GM12878 (cell line): ENCODE measurements around the gene COL23A1. TPM values are rescaled to one million over a fixed set of nuclear protein-coding genes. Genes with fewer than 3 reads are reported as not detected.

Source experiments
- ATAC-seq: fragments of 200-7000 bp; cut with Tn5 transposase; 3 replicates; pipeline ENCODE4 v1.9.1; 2020; ENCODE audit warnings: mild to moderate bottlenecking, moderate library complexity
- BruUV-seq: library from RNA; stranded (reverse); fragments of 400-500 nt; replicated peaks from 2 replicates; lab custom pipeline; 2021; lab: Mats Ljungman, UMichigan
- CTCF ChIA-PET: fragments of 300-600 bp; sonication (Branson Sonifier 250); formaldehyde crosslinking; extraction: SDS; loops from one replicate; lab custom pipeline; 2021; ENCODE audit warnings: inconsistent platforms; lab: Yijun Ruan, JAX
- POLR2A ChIA-PET: fragments of 350-600 bp; formaldehyde crosslinking; extraction: SDS; loops from one replicate; lab custom pipeline; 2021; ENCODE audit warnings: inconsistent platforms; lab: Charles Lee
- RAD21 ChIA-PET: fragments of 300-600 bp; sonication (Branson Sonifier 250); formaldehyde crosslinking; loops from one replicate; lab custom pipeline; 2023; ENCODE audit warnings: antibody characterized with exemption; ENCODE audit not compliant: unreplicated experiment; lab: Charles Lee
- SMC1A ChIA-PET: fragments of 300-600 bp; sonication (Branson Sonifier 250); formaldehyde crosslinking; loops from one replicate; lab custom pipeline; 2023; ENCODE audit not compliant: unreplicated experiment, uncharacterized antibody; lab: Charles Lee
- DNase-seq: peaks from one replicate; pipeline ENCODE4 v3.0.0-alpha.2; 2011; ENCODE audit warnings: low read depth, low spot score
- FAIRE-seq: peaks from 3 replicates; lab custom pipeline; 2011; peaks lifted over from hg19 to GRCh38; lab: Jason Lieb, UNC
- H2AFZ ChIP-seq: 2 replicates; pipeline ENCODE4 v1.6.0; 2011; ENCODE audit warnings: low read depth, low read length, control low read depth; ENCODE audit not compliant: control insufficient read depth
- H3K27ac ChIP-seq: 2 replicates; pipeline ENCODE4 v1.5.1; 2011; ENCODE audit warnings: control low read depth; ENCODE audit not compliant: control insufficient read depth, insufficient read depth
- H3K27me3 ChIP-seq, 2 experiments: replicated peaks in 1 of 2; 2 replicates each; pipeline versions ENCODE4 v1.6.0 to v1.6.1; 2011; ENCODE audit warnings: low read length in 1 of 2; ENCODE audit not compliant: control insufficient read depth in 2 of 2, insufficient read depth in 2 of 2
- H3K36me3 ChIP-seq, 2 experiments: 2 replicates each; pipeline ENCODE4 v1.5.1; 2011; ENCODE audit warnings: low read length in 1 of 2; ENCODE audit not compliant: control insufficient read depth in 2 of 2, insufficient read depth in 2 of 2
- H3K4me1 ChIP-seq: 2 replicates; pipeline ENCODE4 v1.6.1; 2011; ENCODE audit warnings: mild to moderate bottlenecking, low read length, moderate library complexity, mixed read lengths; ENCODE audit not compliant: control insufficient read depth, insufficient read depth
- H3K4me2 ChIP-seq: 2 replicates; pipeline ENCODE4 v1.6.0; 2011; ENCODE audit warnings: control low read depth; ENCODE audit not compliant: control insufficient read depth, insufficient read depth
- H3K4me3 ChIP-seq: fragments of 200-600 bp; sonication (generic); 2 replicates; pipeline ENCODE4 v1.5.1; 2016
- H3K79me2 ChIP-seq: 2 replicates; pipeline ENCODE4 v1.6.0; 2011; ENCODE audit warnings: low read length; ENCODE audit not compliant: control insufficient read depth, insufficient read depth
- H3K9ac ChIP-seq: 2 replicates; pipeline ENCODE4 v1.8.0; 2011; ENCODE audit warnings: low read length, control low read depth, mixed read lengths; ENCODE audit not compliant: control insufficient read depth, insufficient read depth
- H3K9me3 ChIP-seq: replicated peaks from 3 replicates; pipeline ENCODE4 v1.5.1; 2011; ENCODE audit warnings: mild to moderate bottlenecking, low read length; ENCODE audit not compliant: control insufficient read depth, insufficient read depth
- H4K20me1 ChIP-seq: 2 replicates; pipeline ENCODE4 v1.6.0; 2011; ENCODE audit not compliant: control insufficient read depth, insufficient read depth
- BCLAF1 ChIP-seq: fragments of 450-650 bp; IDR thresholded peaks from 2 replicates; pipeline ENCODE4 v1.6.1; 2017; ENCODE audit warnings: antibody characterized with exemption, mild to moderate bottlenecking, moderate library complexity
- CBX3 ChIP-seq: fragments of 200-600 bp; sonication (generic); IDR thresholded peaks from 2 replicates; pipeline ENCODE4 v1.6.1; 2016; ENCODE audit warnings: low read depth, borderline replicate concordance
- CHD2 ChIP-seq: IDR thresholded peaks from 2 replicates; pipeline ENCODE4 v1.6.1; 2011; ENCODE audit warnings: low read depth, low read length, improper control_type of control experiment, borderline replicate concordance
- CREM ChIP-seq: IDR thresholded peaks from 2 replicates; pipeline ENCODE4 v1.6.1; 2014; ENCODE audit warnings: antibody characterized with exemption, low read depth
- EZH2 ChIP-seq: IDR thresholded peaks from 2 replicates; pipeline ENCODE4 v1.6.1; 2012; ENCODE audit warnings: low read depth, mild to moderate bottlenecking, control low read depth, inconsistent platforms, low read length, borderline replicate concordance; ENCODE audit not compliant: control insufficient read depth
- GATAD2B ChIP-seq: fragments of 450-650 bp; conservative IDR thresholded peaks from 2 replicates; pipeline ENCODE4 v1.6.1; 2017; ENCODE audit warnings: low read depth, mild to moderate bottlenecking, moderate library complexity
- IRF5 ChIP-seq: fragments of 450-650 bp; IDR thresholded peaks from 2 replicates; pipeline ENCODE4 v1.6.1; 2017; ENCODE audit warnings: borderline replicate concordance
- MEF2B ChIP-seq: fragments of 450-650 bp; IDR thresholded peaks from 2 replicates; pipeline ENCODE4 v1.6.1; 2018; ENCODE audit warnings: mild to moderate bottlenecking, moderate library complexity; ENCODE audit not compliant: partially characterized antibody, poor library complexity, severe bottlenecking
- MTA3 ChIP-seq: IDR thresholded peaks from 2 replicates; pipeline ENCODE4 v1.6.1; 2012; ENCODE audit warnings: low read length, inconsistent platforms, borderline replicate concordance
- MYB ChIP-seq: fragments of 150-350 bp; IDR thresholded peaks from 2 replicates; pipeline ENCODE4 v1.6.1; 2014; ENCODE audit warnings: mild to moderate bottlenecking, low read depth, low read length, borderline replicate concordance
- NR2C1 ChIP-seq: fragments of 450-650 bp; IDR thresholded peaks from 2 replicates; pipeline ENCODE4 v1.6.1; 2017; ENCODE audit warnings: antibody characterized with exemption, mild to moderate bottlenecking, moderate library complexity
- PBX3 ChIP-seq: IDR thresholded peaks from 2 replicates; pipeline ENCODE4 v1.6.1; 2011; ENCODE audit warnings: mild to moderate bottlenecking, low read depth, low read length, moderate library complexity; ENCODE audit not compliant: insufficient replicate concordance
- RBBP5 ChIP-seq: fragments of 200-600 bp; sonication (generic); conservative IDR thresholded peaks from 2 replicates; pipeline ENCODE4 v1.6.1; 2016
- RCOR1 ChIP-seq: conservative IDR thresholded peaks from 2 replicates; pipeline ENCODE4 v1.6.1; 2012; ENCODE audit warnings: low read depth, low read length, improper control_type of control experiment
- RFX5 ChIP-seq: IDR thresholded peaks from 2 replicates; pipeline ENCODE4 v1.6.1; 2011; ENCODE audit warnings: low read depth, low read length, improper control_type of control experiment
- RUNX3 ChIP-seq: IDR thresholded peaks from 2 replicates; pipeline ENCODE4 v1.6.1; 2012; ENCODE audit warnings: low read length, inconsistent platforms
- SIX5 ChIP-seq: IDR thresholded peaks from 2 replicates; pipeline ENCODE4 v1.6.1; 2011; ENCODE audit warnings: mild to moderate bottlenecking, low read depth, low read length, moderate library complexity; ENCODE audit not compliant: severe bottlenecking
- WGBS: methylation state at CpG from one replicate; pipeline ENCODE4 v1.1.6; 2016; ENCODE audit warnings: low lambda C conversion rate; ENCODE audit not compliant: insufficient replicate concordance, insufficient coverage; ENCODE audit errors: missing lambda C conversion rate; 5-methylcytosine and 5-hydroxymethylcytosine counted together
- in situ Hi-C: fragments of 300-500 bp; cut with MboI; formaldehyde crosslinking; loops from 9 replicates; pipeline ENCODE4 v1.14.3; 2018; ENCODE audit warnings: mixed read lengths
- intact Hi-C: fragments of 100-400 bp; cut with micrococcal nuclease; formaldehyde crosslinking; loops from one replicate; pipeline ENCODE4 v1.14.2; 2022; ENCODE audit not compliant: unreplicated experiment
- polyA plus RNA-seq, 11 experiments: library from polyadenylated mRNA; depleted of rRNA in 4 of 11; unstranded in 6 of 11; stranded (reverse) in 5 of 11; fragments of >200 nt; fragmentation: Nextera tagmentation in 4 of 11; fragmentation: Illumina TruSeq in 1 of 11; extraction: Ambion mirVana in 4 of 11; extraction: Trizol in 1 of 11; gene quantifications; 1 replicate in 1 of 11; 2 replicates in 10 of 11; pipeline versions ENCODE4 v1.2.1 to v1.2.3, GENCODE V29; 2011 to 2016; ENCODE audit warnings: inconsistent platforms in 2 of 11, missing spikeins in 2 of 11, low read depth in 1 of 11
- total RNA-seq, 4 experiments: library from RNA; depleted of rRNA in 3 of 4; stranded (reverse); fragments of >200 nt in 3 of 4; fragmentation: Illumina TruSeq in 1 of 4; extraction: Trizol in 1 of 4; gene quantifications; 2 replicates each; pipeline versions ENCODE4 v1.2.1 to v1.2.3, GENCODE V29; 2013 to 2021

The COL23A1 gene
- total and polyA plus RNA-seq, 10 of the 15 experiments (the other 5 are each of a cell fraction or from before 2014, with no cell fraction given) = 0.03 to 0.83 (median 0.09) TPM; not detected in 5

GRCh38 chr5:178199581-178200434, 390.4 kb downstream of the COL23A1 start (continued):
- no peak for TF ChIP-seq NR2C1
- no peak for TF ChIP-seq CHD2
- no peak for TF ChIP-seq MYB

- ATAC-seq = no peak
- RAD21 ChIA-PET = no interaction called here
- no peak for TF ChIP-seq MTA3
- TF ChIP-seq IRF5 = no peak
- TF ChIP-seq MEF2B = no peak
- no peak for TF ChIP-seq RUNX3
- no peak for TF ChIP-seq SIX5
- TF ChIP-seq RFX5 = no peak
- TF ChIP-seq GATAD2B = no peak
- no peak for TF ChIP-seq BCLAF1
- no peak for TF ChIP-seq EZH2
- TF ChIP-seq CBX3 = no peak
- TF ChIP-seq RCOR1 = no peak
- TF ChIP-seq RBBP5 = no peak
- no peak for TF ChIP-seq CREM
- TF ChIP-seq PBX3 = no peak
- H3K4me2 ChIP-seq = no peak overlapping the region
- in situ Hi-C loops = no loop called here
- no peak overlapping the region for H3K4me3 ChIP-seq
- CTCF ChIA-PET = no interaction called here
- H3K79me2 ChIP-seq = peaks cover under 1% of the 10 kb centered on the region
- no peaks in the 10 kb centered on the region for H3K4me1 ChIP-seq
- no peaks in the 10 kb centered on the region for H3K9me3 ChIP-seq
- no TSS peak for BruUV-seq
- intact Hi-C loops = no loop called here
- SMC1A ChIA-PET = no interaction called here
- 55% methylated on average over 11 of the region's 11 CpGs for WGBS
- no peak overlapping the region for H2AFZ ChIP-seq
- no peaks in the 10 kb centered on the region for H4K20me1 ChIP-seq
- H3K9ac ChIP-seq = no peak overlapping the region
- H3K36me3 ChIP-seq = no peaks in the 10 kb centered on the region
- no peak for FAIRE-seq
- POLR2A ChIA-PET = no interaction called here
- H3K27me3 ChIP-seq = peaks cover 0 to 3% of the 10 kb centered on the region in 2 experiments; a peak in 3 of 4 replicates
- H3K27ac ChIP-seq = no peak overlapping the region
- DNase-seq = no peak
Observed at GRCh38 chr5:178198706-178199105, 391.5 kb downstream of the COL23A1 start.
